ENCODE results near the gene AKAP6. TPM values are rescaled to one million over a fixed set of nuclear protein-coding genes. Genes with fewer than 3 reads are reported as not detected.

AKAP6 gene
- total and polyA plus RNA-seq, 2 of the 8 experiments (the other 6 are each of a cell fraction or from before 2014, with no cell fraction given): 0.09 to 0.89 TPM

DNA sequence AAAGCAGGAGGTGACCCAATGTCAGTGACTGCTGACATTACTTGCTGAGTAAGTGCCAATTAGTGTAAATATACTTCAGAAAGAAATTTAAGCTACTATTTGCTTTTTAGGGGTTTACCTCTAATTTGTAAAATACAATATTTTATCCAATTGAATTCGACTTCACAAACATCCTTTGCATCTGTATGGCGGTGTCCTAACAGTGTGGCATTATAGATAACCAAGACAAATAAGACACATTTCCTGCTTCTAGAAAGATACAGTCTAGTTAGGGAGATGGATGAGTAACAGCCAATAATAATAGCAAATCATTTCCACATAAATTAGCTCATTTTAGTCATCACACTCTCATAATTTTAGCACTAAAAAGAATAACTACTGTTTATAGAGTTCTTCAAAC, 196.5 kb downstream of the AKAP6 start:
- H3K18ac ChIP-seq (ENCODE audit: extremely low read depth, low read length): no peak overlapping the region
- H3K4ac ChIP-seq (replicated peaks; ENCODE audit: insufficient read length, low read depth, low read length): no peak overlapping the region
- H2AFZ ChIP-seq (ENCODE audit: low read length): no peak overlapping the region
- H3K36me3 ChIP-seq (ENCODE audit: control insufficient read depth in 2 of 4, insufficient read depth in 4 of 4, low read length in 3 of 4): no peaks in the 10 kb centered on the region
- no peak for FAIRE-seq
- H3K9ac ChIP-seq (replicated peaks in 1 of 4; ENCODE audit: extremely low read depth in 1 of 4, low read depth in 3 of 4, low read length in 3 of 4): no peak overlapping the region
- no peak overlapping the region for H2BK20ac ChIP-seq (ENCODE audit: low read length)
- no peaks in the 10 kb centered on the region for H3K4me1 ChIP-seq (replicated peaks in 1 of 4; ENCODE audit: control insufficient read depth in 3 of 4, insufficient read depth in 4 of 4, low read length in 3 of 4)
- POLR2A ChIA-PET (ENCODE audit: partially characterized antibody): no interaction called here
- no peak overlapping the region for H4K5ac ChIP-seq (ENCODE audit: insufficient read length, low read depth, low read length)
- no peak overlapping the region for H3K27ac ChIP-seq (ENCODE audit: low read depth, low read length)
- CTCF ChIA-PET (ENCODE audit: partially characterized antibody): no interaction called here
- no peak overlapping the region for H4K8ac ChIP-seq (ENCODE audit: extremely low read depth, insufficient read depth, low read length)
- H2AK5ac ChIP-seq (ENCODE audit: low read depth, low read length): no peak overlapping the region
- no peak overlapping the region for H3K4me2 ChIP-seq (ENCODE audit: insufficient read depth in 1 of 2, low read depth in 2 of 2, low read length in 2 of 2)
- no peak overlapping the region for H4K91ac ChIP-seq (replicated peaks; ENCODE audit: insufficient read length, low read length)
- no peak overlapping the region for H2BK15ac ChIP-seq (ENCODE audit: low read length)
- no peak overlapping the region for H2BK120ac ChIP-seq (replicated peaks; ENCODE audit: low read depth, low read length)
- no peaks in the 10 kb centered on the region for H3K27me3 ChIP-seq (replicated peaks in 1 of 4; ENCODE audit: control insufficient read depth in 3 of 4, extremely low read depth in 1 of 4, insufficient read depth in 3 of 4, low read length in 3 of 4)
- TF ChIP-seq SAP30 (IDR thresholded peaks at IDR 0.05; ENCODE audit: insufficient read depth, insufficient replicate concordance, low read length): no peak
- no peak for TF ChIP-seq TEAD4 (IDR thresholded peaks at IDR 0.05; ENCODE audit: low read depth, low read length)
- TF ChIP-seq POU5F1 (IDR thresholded peaks at IDR 0.05; ENCODE audit: low read depth, low read length): no peak
- no peak for TF ChIP-seq SP1 (IDR thresholded peaks at IDR 0.05; ENCODE audit: low read depth, low read length)
- TF ChIP-seq TCF12 (IDR thresholded peaks at IDR 0.05; ENCODE audit: low read depth, low read length): no peak
- TF ChIP-seq, protein P1, sequence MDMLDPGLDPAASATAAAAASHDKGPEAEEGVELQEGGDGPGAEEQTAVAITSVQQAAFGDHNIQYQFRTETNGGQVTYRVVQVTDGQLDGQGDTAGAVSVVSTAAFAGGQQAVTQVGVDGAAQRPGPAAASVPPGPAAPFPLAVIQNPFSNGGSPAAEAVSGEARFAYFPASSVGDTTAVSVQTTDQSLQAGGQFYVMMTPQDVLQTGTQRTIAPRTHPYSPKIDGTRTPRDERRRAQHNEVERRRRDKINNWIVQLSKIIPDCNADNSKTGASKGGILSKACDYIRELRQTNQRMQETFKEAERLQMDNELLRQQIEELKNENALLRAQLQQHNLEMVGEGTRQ (IDR thresholded peaks at IDR 0.05; ENCODE audit: low read length): no peak
- no peaks in the 10 kb centered on the region for H3K9me3 ChIP-seq (ENCODE audit: insufficient read depth in 2 of 2, low read depth in 1 of 2, low read length in 1 of 2)
- H3K79me1 ChIP-seq (ENCODE audit: low read depth, low read length): no peaks in the 10 kb centered on the region
- DNase-seq (ENCODE audit: low read depth in 1 of 2, low spot score in 2 of 2): no peak
- H3K79me2 ChIP-seq (ENCODE audit: control insufficient read depth in 1 of 2, insufficient read depth in 2 of 2, low read length in 2 of 2): no peaks in the 10 kb centered on the region
- no peak overlapping the region for H2BK12ac ChIP-seq (ENCODE audit: low read depth, low read length)
- H3K23ac ChIP-seq (ENCODE audit: insufficient read length): no peak overlapping the region
- no peaks in the 10 kb centered on the region for H4K20me1 ChIP-seq (replicated peaks in 1 of 2; ENCODE audit: control insufficient read depth in 1 of 2, insufficient read depth in 2 of 2, low read length in 2 of 2)
- H3K4me3 ChIP-seq (ENCODE audit: extremely low read depth in 1 of 4, insufficient read depth in 2 of 4, low read depth in 3 of 4, low read length in 4 of 4): no peak overlapping the region
- no peak overlapping the region for H3K14ac ChIP-seq (ENCODE audit: insufficient read length)
- H3K56ac ChIP-seq (replicated peaks; ENCODE audit: insufficient read length, low read depth, low read length): no peak overlapping the region
- H2BK5ac ChIP-seq (ENCODE audit: low read depth, low read length): no peak overlapping the region
- no peaks in the 10 kb centered on the region for H3K23me2 ChIP-seq (ENCODE audit: low read depth, low read length)
- WGBS, 2 experiments (ENCODE audit: extremely low coverage in 1 of 2, insufficient coverage in 1 of 2, insufficient read length in 1 of 2, insufficient replicate concordance in 2 of 2, low coverage in 1 of 2, low lambda C conversion rate in 2 of 2, missing lambda C conversion rate in 1 of 2): 93% methylated on average over 2 of the region's 2 CpGs; no CpG with 5 or more reads in 1 of the 2 experiments
